Thyroid gland (tissue), 4 donors: ENCODE measurements around the gene PXMP4.

Source experiments
- POLR2A ChIP-seq, 2 donors: fragments of 450-650 bp; IDR thresholded peaks; one replicate each; pipeline ENCODE4 v1.6.1; 2017; ENCODE audit warnings: antibody characterized with exemption in 2 of 2, mild to moderate bottlenecking in 2 of 2, moderate library complexity in 1 of 2
- TF ChIP-seq, protein P1 (sequence below), 6 experiments: fragments of 200-600 bp in 3 of 6; fragments of 450-650 bp in 3 of 6; sonication (generic) in 3 of 6; IDR thresholded peaks; one replicate each; pipeline ENCODE4 v1.5.1; 2016 to 2019; ENCODE audit warnings: antibody characterized with exemption in 6 of 6, mild to moderate bottlenecking in 2 of 6, inconsistent platforms in 1 of 6, moderate library complexity in 1 of 6

DNA sequence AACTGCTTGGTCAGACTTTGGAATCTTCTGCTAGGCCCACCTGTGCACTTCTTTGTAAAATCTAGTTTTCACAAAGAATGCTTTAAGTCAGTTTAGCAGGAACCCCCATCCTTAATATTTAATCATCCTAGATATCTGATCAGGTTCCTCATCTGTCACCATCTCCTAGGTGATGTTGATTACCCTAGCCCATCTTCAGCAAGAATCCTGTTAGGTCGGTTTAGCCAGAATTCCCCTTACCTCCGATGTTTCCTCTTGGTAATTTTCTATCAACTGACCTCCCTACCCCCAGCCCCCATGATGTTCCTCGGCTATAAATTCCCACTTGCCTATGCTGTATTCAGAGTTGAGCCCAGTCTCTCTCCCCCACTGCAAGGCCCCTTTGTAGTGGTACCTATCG is 9.0 kb upstream of the PXMP4 start:
- TF ChIP-seq, protein P1, sequence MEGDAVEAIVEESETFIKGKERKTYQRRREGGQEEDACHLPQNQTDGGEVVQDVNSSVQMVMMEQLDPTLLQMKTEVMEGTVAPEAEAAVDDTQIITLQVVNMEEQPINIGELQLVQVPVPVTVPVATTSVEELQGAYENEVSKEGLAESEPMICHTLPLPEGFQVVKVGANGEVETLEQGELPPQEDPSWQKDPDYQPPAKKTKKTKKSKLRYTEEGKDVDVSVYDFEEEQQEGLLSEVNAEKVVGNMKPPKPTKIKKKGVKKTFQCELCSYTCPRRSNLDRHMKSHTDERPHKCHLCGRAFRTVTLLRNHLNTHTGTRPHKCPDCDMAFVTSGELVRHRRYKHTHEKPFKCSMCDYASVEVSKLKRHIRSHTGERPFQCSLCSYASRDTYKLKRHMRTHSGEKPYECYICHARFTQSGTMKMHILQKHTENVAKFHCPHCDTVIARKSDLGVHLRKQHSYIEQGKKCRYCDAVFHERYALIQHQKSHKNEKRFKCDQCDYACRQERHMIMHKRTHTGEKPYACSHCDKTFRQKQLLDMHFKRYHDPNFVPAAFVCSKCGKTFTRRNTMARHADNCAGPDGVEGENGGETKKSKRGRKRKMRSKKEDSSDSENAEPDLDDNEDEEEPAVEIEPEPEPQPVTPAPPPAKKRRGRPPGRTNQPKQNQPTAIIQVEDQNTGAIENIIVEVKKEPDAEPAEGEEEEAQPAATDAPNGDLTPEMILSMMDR (IDR thresholded peaks at IDR 0.05): no peak
- no peak for TF ChIP-seq POLR2A (IDR thresholded peaks at IDR 0.05)
